Left hindlimb (tissue), 1 donor: ENCODE measurements around the gene ARL8A.
A peak's percentile ranks its signal among the peaks of the same experiment; 100 is the strongest.
"Not testable (repeated sequence)": the region's sequence is repeated elsewhere in the genome, so short reads cannot be mapped to it uniquely, and the experiment has no call there.

Source experiments
- DNase-seq: peaks from one replicate; pipeline ENCODE4 v3.0.0-alpha.2; 2018

The ARL8A gene

GRCh38 chr1:202156590-202156989 lies 12.1 kb upstream of the ARL8A start:
- DNase-seq, result no peak

GRCh38 chr1:202155478-202156021 lies 11.0 kb upstream of the ARL8A start:
- DNase-seq, result no peak

GRCh38 chr1:202154766-202155477 lies 10.4 kb upstream of the ARL8A start:
- DNase-seq, result no peak

- DNase-seq, result no peak
Measured at GRCh38 chr1:202154148-202154765, 9.7 kb upstream of the ARL8A start.

GRCh38 chr1:202153284-202153683 lies 8.7 kb upstream of the ARL8A start:
- no peak for DNase-seq

GRCh38 chr1:202152399-202152798 lies 7.9 kb upstream of the ARL8A start:
- no peak for DNase-seq

- DNase-seq, result no peak
Measured at GRCh38 chr1:202151045-202151444, 6.5 kb upstream of the ARL8A start.

GRCh38 chr1:202150602-202151001 lies 6.1 kb upstream of the ARL8A start:
- no peak for DNase-seq

GRCh38 chr1:202150187-202150586 lies 5.7 kb upstream of the ARL8A start:
- no peak for DNase-seq

GRCh38 chr1:202149566-202149965 lies 5.0 kb upstream of the ARL8A start:
- DNase-seq, result no peak

GRCh38 chr1:202148391-202148790 lies 3.9 kb upstream of the ARL8A start:
- DNase-seq, result no peak

- no peak for DNase-seq
Measured at GRCh38 chr1:202146993-202147392, 2.5 kb upstream of the ARL8A start.

- DNase-seq, result no peak
Measured at GRCh38 chr1:202146279-202146678, 1.7 kb upstream of the ARL8A start.

- DNase-seq, result not testable (repeated sequence)
Measured at GRCh38 chr1:202145744-202146140, 1.2 kb upstream of the ARL8A start.

- no peak for DNase-seq
Measured at GRCh38 chr1:202145068-202145743, 669 bp upstream of the ARL8A start.

- peak; percentile 65 for DNase-seq
Measured at GRCh38 chr1:202143768-202144401, 652 bp downstream of the ARL8A start.

GRCh38 chr1:202143011-202143767 lies 1.3 kb downstream of the ARL8A start:
- DNase-seq, result no peak

GRCh38 chr1:202141468-202141867 lies 3.1 kb downstream of the ARL8A start:
- not testable (repeated sequence) for DNase-seq

- no peak for DNase-seq
Measured at GRCh38 chr1:202140833-202141232, 3.7 kb downstream of the ARL8A start.

- no peak for DNase-seq
Measured at GRCh38 chr1:202135221-202135721, 9.3 kb downstream of the ARL8A start.

GRCh38 chr1:202134645-202135172 lies 9.8 kb downstream of the ARL8A start:
- no peak for DNase-seq

- DNase-seq, result no peak
Measured at GRCh38 chr1:202133989-202134388, 10.5 kb downstream of the ARL8A start.
